Measurements from ENCODE around the gene TECTA.

GRCh38 chr11:121131656-121132055 is 30.6 kb downstream of the TECTA start:
- TF ChIP-seq POLR2A (IDR thresholded peaks at IDR 0.05) (no peak), CTCF (IDR thresholded peaks at IDR 0.05) (no peak)
